CMK (cell line): ENCODE data around the gene SHROOM1.

Experiments used
- DNase-seq: peaks from one replicate; pipeline ENCODE4 v3.0.0-alpha.2; 2010; ENCODE audit warnings: low read depth

The SHROOM1 gene

GRCh38 chr5:132825033-132825833 is 5.2 kb downstream of the SHROOM1 start:
- no peak for DNase-seq

GRCh38 chr5:132824426-132824825 is 6.0 kb downstream of the SHROOM1 start:
- no peak for DNase-seq

GRCh38 chr5:132823481-132824050 is 6.9 kb downstream of the SHROOM1 start:
- DNase-seq, result no peak

- no peak for DNase-seq
These were observed 7.6 kb downstream of the SHROOM1 start for GRCh38 chr5:132822650-132823480.

GRCh38 chr5:132821791-132822190 is 8.7 kb downstream of the SHROOM1 start:
- DNase-seq, result no peak

GRCh38 chr5:132821350-132821749 is 9.1 kb downstream of the SHROOM1 start:
- DNase-seq, result no peak

- DNase-seq, result peak; percentile 78
These were observed 10.2 kb downstream of the SHROOM1 start for GRCh38 chr5:132820162-132820754.

GRCh38 chr5:132819468-132819867 is 11.0 kb downstream of the SHROOM1 start:
- no peak for DNase-seq

GRCh38 chr5:132817011-132817410 is 13.4 kb downstream of the SHROOM1 start:
- DNase-seq, result no peak

GRCh38 chr5:132816554-132816953 is 13.9 kb downstream of the SHROOM1 start:
- no peak for DNase-seq

GRCh38 chr5:132816083-132816482 is 14.4 kb downstream of the SHROOM1 start:
- no peak for DNase-seq

- DNase-seq, result no peak
These were observed 15.0 kb downstream of the SHROOM1 start for GRCh38 chr5:132815454-132815853.

- no peak for DNase-seq
These were observed 15.7 kb downstream of the SHROOM1 start for GRCh38 chr5:132814503-132815294.

GRCh38 chr5:132813599-132814502 is 16.6 kb downstream of the SHROOM1 start:
- no peak for DNase-seq

GRCh38 chr5:132812781-132813598 is 17.5 kb downstream of the SHROOM1 start, which contains the start of gene SOWAHA:
TSS of gene SOWAHA (plus strand) at chr5:132813302. CDS start at chr5:132813622, 320 bp downstream.
- no peak for DNase-seq

GRCh38 chr5:132812123-132812765 is 18.2 kb downstream of the SHROOM1 start:
- DNase-seq, result no peak

GRCh38 chr5:132810605-132811004 is 19.8 kb downstream of the SHROOM1 start:
- no peak for DNase-seq

GRCh38 chr5:132808866-132809265 is 21.6 kb downstream of the SHROOM1 start:
- no peak for DNase-seq

GRCh38 chr5:132808448-132808847 is 22.0 kb downstream of the SHROOM1 start:
- DNase-seq, result no peak
